HepG2 (cell line): ENCODE data around the gene BPIFA1. TPM values are rescaled to one million over a fixed set of nuclear protein-coding genes. Genes with fewer than 3 reads are reported as not detected.

Experiments used
- ATAC-seq: fragments of 200-7000 bp; cut with Tn5 transposase; 3 replicates; pipeline ENCODE4 v1.9.1; 2020; ENCODE audit warnings: mild to moderate bottlenecking, moderate library complexity
- BruUV-seq: library from RNA; stranded (reverse); fragments of 400-500 nt; replicated peaks from 2 replicates; lab custom pipeline; 2021; lab: Mats Ljungman, UMichigan
- CTCF ChIA-PET: fragments of 300-600 bp; formaldehyde crosslinking; extraction: SDS; loops from one replicate; lab custom pipeline; 2021; ENCODE audit warnings: low total read pairs, inconsistent platforms, low intra/inter-chr PET ratio; lab: Yijun Ruan, JAX
- POLR2A ChIA-PET: fragments of 350-600 bp; sonication (Branson Sonifier 250); formaldehyde crosslinking; loops from one replicate; lab custom pipeline; 2020; ENCODE audit warnings: antibody characterized with exemption, inconsistent platforms; lab: Yijun Ruan, JAX
- DNase-seq: peaks from one replicate; pipeline ENCODE4 v3.0.0-alpha.2; 2015; ENCODE audit warnings: low spot score
- FAIRE-seq: peaks from 3 replicates; lab custom pipeline; 2011; peaks lifted over from hg19 to GRCh38; lab: Jason Lieb, UNC
- H2AFZ ChIP-seq: one replicate; pipeline ENCODE4 v1.6.1; 2011; ENCODE audit warnings: low read length, inconsistent platforms
- H3K27ac ChIP-seq: fragments of 300-600 bp; 3 replicates; pipeline ENCODE4 v1.8.0; 2011; ENCODE audit warnings: mixed run types, mild to moderate bottlenecking, mixed read lengths, low read length, inconsistent platforms; ENCODE audit not compliant: insufficient read depth; ENCODE audit errors: extremely low read length
- H3K27me3 ChIP-seq, 2 experiments: fragments of 200-600 bp in 1 of 2; 2 replicates in 1 of 2; 3 replicates in 1 of 2; pipeline versions ENCODE4 v1.6.0 to v1.8.0; 2011; ENCODE audit warnings: low read length in 2 of 2, mild to moderate bottlenecking in 2 of 2, moderate library complexity in 2 of 2, inconsistent platforms in 1 of 2; ENCODE audit not compliant: insufficient read depth in 2 of 2, control insufficient read depth in 1 of 2
- H3K36me3 ChIP-seq, 2 experiments: fragments of 200-600 bp in 1 of 2; replicated peaks in 1 of 2; 2 replicates in 1 of 2; 3 replicates in 1 of 2; pipeline versions ENCODE4 v1.5.1 to v1.8.0; 2011; ENCODE audit warnings: low read length in 2 of 2, inconsistent platforms in 1 of 2; ENCODE audit not compliant: insufficient read depth in 2 of 2, control insufficient read depth in 1 of 2
- H3K4me1 ChIP-seq: 2 replicates; pipeline ENCODE4 v1.5.1; 2012; ENCODE audit warnings: low read length, inconsistent platforms; ENCODE audit not compliant: insufficient read depth
- H3K4me2 ChIP-seq: 2 replicates; pipeline ENCODE4 v1.6.0; 2011; ENCODE audit warnings: low read depth, low read length, inconsistent platforms
- H3K4me3 ChIP-seq, 3 experiments: fragments of 200-600 bp in 1 of 3; sonication (generic), shearing (Covaris generic) in 1 of 3; replicated peaks in 1 of 3; 2 replicates each; pipeline ENCODE4 v1.5.1; 2011 to 2016; ENCODE audit warnings: low read length in 3 of 3, inconsistent platforms in 2 of 3, low read depth in 2 of 3, mild to moderate bottlenecking in 2 of 3, control low read depth in 1 of 3, mixed read lengths in 1 of 3; ENCODE audit not compliant: insufficient read depth in 1 of 3
- H3K79me2 ChIP-seq: one replicate; pipeline ENCODE4 v1.6.1; 2011; ENCODE audit warnings: low read length, inconsistent platforms; ENCODE audit not compliant: insufficient read depth
- H3K9ac ChIP-seq: 2 replicates; pipeline ENCODE4 v1.6.0; 2011; ENCODE audit warnings: mild to moderate bottlenecking, low read depth, low read length, inconsistent platforms; ENCODE audit not compliant: insufficient read depth
- H3K9me3 ChIP-seq: 2 replicates; pipeline ENCODE4 v1.5.1; 2012; ENCODE audit warnings: mild to moderate bottlenecking, low read length
- H4K20me1 ChIP-seq: 2 replicates; pipeline ENCODE4 v1.6.0; 2011; ENCODE audit warnings: inconsistent platforms, mild to moderate bottlenecking, low read length, moderate library complexity; ENCODE audit not compliant: insufficient read depth
- EHMT2 ChIP-seq: fragments of 200-600 bp; sonication (generic); IDR thresholded peaks from 2 replicates; pipeline ENCODE4 v1.7.0; 2017; ENCODE audit warnings: antibody characterized with exemption, low read depth, low read length, borderline replicate concordance
- MIER2 ChIP-seq: IDR thresholded peaks from 2 replicates; pipeline ENCODE4 v1.6.1; 2016; ENCODE audit warnings: missing biosample characterization, missing genetic modification reagents
- REST ChIP-seq, 2 experiments: IDR thresholded peaks; 2 replicates each; pipeline ENCODE4 v1.6.1; 2011 to 2012; ENCODE audit warnings: low read length in 2 of 2, borderline replicate concordance in 1 of 2, low read depth in 1 of 2, mild to moderate bottlenecking in 1 of 2, moderate library complexity in 1 of 2
- WGBS: methylation state at CpG from one replicate; pipeline ENCODE4 v1.1.6; 2017; ENCODE audit warnings: low lambda C conversion rate; 5-methylcytosine and 5-hydroxymethylcytosine counted together
- in situ Hi-C: cut with HindIII; loops from 2 replicates; pipeline ENCODE4 v1.10.0; 2017; ENCODE audit warnings: low pct_unique_long_range_greater_than_20kb; ENCODE audit not compliant: extremely low pct_ligation_motif_present
- intact Hi-C: fragments of 100-400 bp; cut with micrococcal nuclease; formaldehyde crosslinking; loops from one replicate; pipeline ENCODE4 v1.10.0; 2022; ENCODE audit not compliant: unreplicated experiment
- polyA plus RNA-seq, 8 experiments: library from polyadenylated mRNA; depleted of rRNA in 3 of 8; stranded (reverse) in 7 of 8; unstranded in 1 of 8; fragments of >200 nt; fragmentation: Illumina TruSeq in 4 of 8; extraction: Trizol in 4 of 8; gene quantifications; 2 replicates each; pipeline versions ENCODE4 v1.2.1 to v1.2.3, GENCODE V29; 2011 to 2016; ENCODE audit warnings: low read depth in 4 of 8, missing spikeins in 1 of 8, mixed read lengths in 1 of 8; ENCODE audit not compliant: insufficient read depth in 1 of 8
- total RNA-seq, 5 experiments: library from RNA; depleted of rRNA; stranded (reverse); fragments of >200 nt; fragmentation: Illumina TruSeq; extraction: Trizol; gene quantifications; 2 replicates each; pipeline ENCODE4 v1.2.3, GENCODE V29; 2016; ENCODE audit warnings: low read depth in 1 of 5
- TF ChIP-seq, protein P1 (sequence below): IDR thresholded peaks from 2 replicates; pipeline ENCODE4 v1.6.1; 2016

The BPIFA1 gene
- total and polyA plus RNA-seq, 2 of the 13 experiments (the other 11 are each of a cell fraction or from before 2014, with no cell fraction given): not detected

DNA sequence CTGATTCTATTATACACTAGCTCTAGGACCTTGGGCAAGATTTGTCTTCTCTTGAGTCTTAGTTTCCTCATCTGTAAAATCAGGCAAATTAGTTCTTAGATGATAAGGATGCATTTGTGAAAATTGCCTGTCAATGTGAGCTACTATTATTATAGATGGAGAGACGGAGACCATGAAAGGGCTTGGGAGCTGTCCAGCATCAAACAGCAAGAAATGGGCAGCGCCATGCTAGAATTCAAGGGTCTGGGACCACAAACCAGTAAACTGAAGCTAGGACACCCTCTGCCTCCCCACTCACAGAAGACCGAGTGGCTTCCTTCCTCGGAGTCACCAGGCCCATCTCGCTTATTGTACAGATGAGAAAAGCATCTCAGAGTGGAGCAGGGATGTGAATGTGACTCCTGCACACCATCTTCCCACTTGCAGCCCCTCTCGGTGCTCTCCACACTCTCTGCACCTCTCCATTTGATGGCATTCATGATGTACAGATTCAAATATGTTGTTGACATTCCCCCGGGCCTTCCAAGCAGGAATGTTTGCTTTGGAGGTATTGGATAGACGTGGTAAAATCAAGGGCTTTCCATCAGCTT, 42.8 kb upstream of the BPIFA1 start:
- intact Hi-C loops: no loop called here

More for the DNA sequence above, 42.8 kb upstream of the BPIFA1 start:
- 5% methylated on average over 8 of the region's 8 CpGs for WGBS
- Histone ChIP-seq H3K4me1 (no peaks in the 10 kb centered on the region), H3K27ac (no peak overlapping the region), H3K4me3 (no peak overlapping the region), H3K9me3 (no peaks in the 10 kb centered on the region), H4K20me1 (no peaks in the 10 kb centered on the region), H2AFZ (no peak overlapping the region), H3K9ac (no peak overlapping the region), H3K4me2 (no peak overlapping the region), H3K36me3 (no peaks in the 10 kb centered on the region), H3K79me2 (no peaks in the 10 kb centered on the region), H3K27me3 (peaks cover 2 to 13% of the 10 kb centered on the region in 2 experiments; a peak in 2 of 5 replicates)
- DNase-seq (no peak), ATAC-seq (no peak), FAIRE-seq (no peak)
- in situ Hi-C loops: no loop called here
- ChIA-PET CTCF (no interaction called here), POLR2A (no interaction called here)
- TF ChIP-seq, protein P1, sequence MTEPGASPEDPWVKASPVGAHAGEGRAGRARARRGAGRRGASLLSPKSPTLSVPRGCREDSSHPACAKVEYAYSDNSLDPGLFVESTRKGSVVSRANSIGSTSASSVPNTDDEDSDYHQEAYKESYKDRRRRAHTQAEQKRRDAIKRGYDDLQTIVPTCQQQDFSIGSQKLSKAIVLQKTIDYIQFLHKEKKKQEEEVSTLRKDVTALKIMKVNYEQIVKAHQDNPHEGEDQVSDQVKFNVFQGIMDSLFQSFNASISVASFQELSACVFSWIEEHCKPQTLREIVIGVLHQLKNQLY (CRISPR knock-in tag): no peak
- TF ChIP-seq REST (IDR thresholded peaks at IDR 0.05; ENCODE audit: borderline replicate concordance in 1 of 2, low read depth in 1 of 2, low read length in 2 of 2) (peak; percentile 60 to 95), EHMT2 (peak; percentile 52; the same call in 1 of the 2 replicates), MIER2 (CRISPR knock-in tag) (peak; percentile 94)
- BruUV-seq: no TSS peak
